Stimulated activated CD4-positive, alpha-beta T cell treated with anti-CD3 and anti-CD28 coated beads, Interleukin-1b, Interleukin-23, amount 100 ng/mL, for 24 hours (primary cell): ENCODE data around the gene ARF6.
"Not testable (repeated sequence)": the region's sequence is repeated elsewhere in the genome, so short reads cannot be mapped to it uniquely, and the experiment has no call there.

Experiments used
- DNase-seq, 4 experiments: peaks; one replicate each; pipeline ENCODE4 v3.0.0-alpha.2; 2020; ENCODE audit warnings: low read depth in 4 of 4, low spot score in 1 of 4

Gene ARF6

DNA sequence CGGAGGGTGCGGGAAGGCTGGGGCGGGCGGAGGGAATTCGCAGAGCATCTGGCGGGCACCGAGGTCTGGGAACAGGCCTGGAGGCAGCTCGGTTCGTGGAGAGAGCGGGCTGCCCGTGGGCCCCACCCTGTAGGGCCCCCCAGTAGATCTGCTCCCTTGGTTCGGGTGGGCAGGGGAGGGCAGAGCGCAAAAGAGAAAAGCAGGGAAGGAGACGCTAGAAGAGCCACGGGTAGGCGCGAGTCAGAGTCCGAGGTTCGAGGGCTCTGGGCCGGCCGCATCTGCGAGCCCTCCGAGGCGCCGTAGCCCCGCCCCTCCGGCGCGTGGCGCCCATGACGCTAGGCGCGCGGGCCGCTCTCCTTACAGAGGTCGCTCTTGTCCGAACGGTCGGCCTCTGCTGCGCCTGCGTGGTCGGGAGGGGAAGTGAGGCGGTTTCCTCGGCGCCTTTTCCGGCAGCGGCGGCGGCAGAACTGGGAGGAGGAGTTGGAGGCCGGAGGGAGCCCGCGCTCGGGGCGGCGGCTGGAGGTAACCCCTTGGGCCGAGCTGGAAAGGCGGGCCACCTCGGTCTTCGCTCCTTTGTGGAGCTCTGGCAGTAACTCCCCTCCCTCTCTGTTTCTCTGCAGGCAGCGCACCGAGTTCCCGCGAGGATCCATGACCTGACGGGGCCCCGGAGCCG is at the start of gene ARF6:
ARF6 (plus strand) TSS at position 447 of the 673 bp plus-strand sequence. CDS start 655 bp downstream, outside the sequence.
- peak; percentile 93 to 97 (median 94) for DNase-seq

DNA sequence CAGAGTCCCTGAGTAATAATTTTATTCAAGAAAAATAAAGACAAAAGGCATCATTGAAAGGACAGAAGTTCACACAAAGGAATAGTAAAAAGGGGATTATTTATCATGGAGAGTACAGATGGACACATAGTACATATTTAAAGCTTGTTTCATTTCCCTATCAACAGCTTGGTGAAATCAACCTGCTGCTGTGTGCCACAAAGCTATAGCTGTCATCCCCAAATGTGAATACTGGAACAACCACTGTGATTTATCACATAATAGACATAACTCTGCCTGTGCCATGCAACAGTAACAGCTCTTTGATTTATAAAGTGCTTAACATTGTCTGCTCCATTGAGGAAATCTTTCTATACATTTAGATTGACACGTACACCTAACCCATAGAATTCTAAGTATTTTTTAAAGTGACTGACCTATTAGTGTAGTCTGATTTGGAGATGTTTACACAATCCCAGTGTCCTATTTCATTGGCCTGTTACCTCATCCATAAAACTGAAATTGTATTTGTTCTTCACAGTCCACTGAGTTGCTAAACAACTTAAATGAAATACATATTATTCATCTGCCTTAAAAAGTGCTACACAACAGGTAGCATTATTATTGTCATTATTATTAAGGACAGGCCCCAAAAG is 43.6 kb upstream of the ARF6 start:
- no peak for DNase-seq

DNA sequence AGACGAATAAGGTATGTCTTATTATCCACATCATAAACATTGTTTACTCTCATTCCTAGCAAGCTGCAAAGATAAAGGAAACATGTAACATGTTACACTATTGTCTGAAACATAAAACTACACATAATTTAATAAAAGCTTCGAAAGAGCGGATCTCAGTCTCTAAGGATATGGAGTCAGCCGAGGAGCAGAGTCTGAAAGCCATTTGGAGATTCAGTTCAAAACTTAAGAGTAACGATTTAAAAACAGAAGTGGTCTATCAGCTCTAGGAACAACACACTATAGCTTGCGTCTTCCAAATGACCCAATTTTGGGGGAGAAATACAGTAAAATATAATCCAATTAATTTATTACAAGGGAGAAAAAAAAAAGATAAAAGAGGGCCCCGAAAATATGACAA is 41.1 kb upstream of the ARF6 start:
- DNase-seq, result no peak

DNA sequence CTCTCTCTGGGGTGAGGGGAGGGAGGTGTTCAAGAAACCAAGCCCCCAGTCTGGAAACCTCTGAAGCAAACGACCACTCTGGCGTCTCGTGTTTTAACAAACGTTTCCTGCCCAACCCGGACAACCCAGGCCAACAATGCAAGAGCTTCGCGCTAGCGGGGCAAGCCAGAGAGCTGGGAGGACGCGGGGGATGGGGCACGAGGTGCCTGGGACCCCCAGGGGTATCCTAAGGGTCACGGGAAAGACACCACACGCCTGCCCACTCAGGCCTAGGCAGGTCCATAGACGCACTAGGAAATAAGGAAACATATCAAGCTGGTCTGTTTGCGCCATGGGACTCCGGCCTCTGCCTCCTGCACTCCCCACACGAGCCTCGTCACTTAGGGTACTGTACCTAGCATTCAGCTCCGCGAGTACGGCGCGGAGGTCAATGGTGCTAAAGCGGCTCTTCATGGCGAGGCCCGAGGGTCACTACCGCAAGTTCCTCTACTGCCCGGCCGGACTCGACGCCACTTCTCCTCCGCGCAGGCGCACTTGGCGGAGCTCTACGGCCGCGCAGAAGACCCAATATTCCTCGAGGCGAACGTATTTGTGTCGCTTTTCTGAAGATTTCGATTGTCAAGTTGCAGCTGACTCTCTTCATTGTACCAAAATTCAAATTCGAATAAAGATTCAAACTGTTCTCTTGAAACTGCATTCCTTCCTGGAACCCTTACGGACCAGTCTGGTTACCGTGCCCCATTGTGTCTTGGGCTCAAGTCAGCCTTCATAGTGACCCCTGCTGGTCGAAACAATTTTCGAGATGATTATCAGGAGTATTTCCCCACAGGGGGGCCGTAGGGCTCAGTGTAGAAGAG is 40.4 kb upstream of the ARF6 start, which contains the start of gene NEMF:
NEMF (minus strand) TSS at position 488 of the 857 bp plus-strand sequence; CDS start at position 453, 35 bp downstream.
- DNase-seq, result peak; percentile 64 to 81 (median 68)

DNA sequence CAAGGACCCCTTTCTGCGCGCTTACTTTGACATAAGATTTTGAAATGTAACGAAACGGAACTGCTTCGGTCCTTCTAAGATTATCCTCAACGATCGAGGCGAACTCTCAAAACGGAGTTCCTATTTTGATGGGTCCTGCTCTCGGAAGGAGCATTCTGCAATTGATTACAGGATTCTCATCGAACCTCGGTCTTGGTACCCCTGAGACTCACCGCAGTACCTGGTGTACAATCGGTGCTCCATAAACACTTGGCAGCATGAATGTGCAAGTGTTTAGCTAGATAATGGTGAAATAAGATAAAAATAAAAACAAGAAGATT is 39.8 kb upstream of the ARF6 start:
- no peak for DNase-seq

DNA sequence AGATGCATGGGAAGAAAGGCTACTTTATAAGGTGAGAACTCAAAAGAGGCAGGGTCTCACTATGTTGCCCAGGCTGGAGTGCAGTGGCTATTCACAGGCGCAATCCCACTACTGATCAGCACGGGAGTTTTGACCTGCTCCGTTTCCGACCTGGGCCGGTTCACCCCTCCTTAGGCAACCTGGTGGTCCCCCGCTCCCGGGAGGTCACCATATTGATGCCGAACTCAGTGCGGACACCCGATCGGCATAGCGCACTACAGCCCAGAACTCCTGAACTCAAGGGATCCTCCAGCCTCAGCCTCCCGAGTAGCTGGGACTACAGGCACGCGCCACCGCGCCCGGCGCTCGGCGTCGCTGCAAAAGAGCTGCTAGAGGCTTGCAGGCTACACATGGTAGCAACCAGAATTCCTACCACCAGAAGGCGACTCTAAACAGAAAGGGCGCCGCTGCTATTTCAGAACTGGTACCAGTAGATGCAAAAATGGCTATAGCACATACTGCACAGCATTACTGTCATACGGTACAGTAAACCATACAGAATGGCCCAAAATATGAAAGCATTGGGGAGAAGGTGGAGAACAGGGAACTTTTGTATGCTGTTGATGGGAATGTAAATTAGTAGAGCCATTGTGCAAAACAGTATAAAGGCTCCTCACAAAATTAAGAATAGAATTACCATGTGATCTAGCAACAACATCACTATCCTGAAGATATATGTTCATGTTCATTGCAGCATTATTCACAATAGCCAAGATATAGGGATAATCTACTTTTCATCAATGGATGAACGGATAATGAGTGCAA is 39.1 kb upstream of the ARF6 start:
- DNase-seq, result peak in 3 of 4 experiments; percentile 46 to 58 (median 53)

DNA sequence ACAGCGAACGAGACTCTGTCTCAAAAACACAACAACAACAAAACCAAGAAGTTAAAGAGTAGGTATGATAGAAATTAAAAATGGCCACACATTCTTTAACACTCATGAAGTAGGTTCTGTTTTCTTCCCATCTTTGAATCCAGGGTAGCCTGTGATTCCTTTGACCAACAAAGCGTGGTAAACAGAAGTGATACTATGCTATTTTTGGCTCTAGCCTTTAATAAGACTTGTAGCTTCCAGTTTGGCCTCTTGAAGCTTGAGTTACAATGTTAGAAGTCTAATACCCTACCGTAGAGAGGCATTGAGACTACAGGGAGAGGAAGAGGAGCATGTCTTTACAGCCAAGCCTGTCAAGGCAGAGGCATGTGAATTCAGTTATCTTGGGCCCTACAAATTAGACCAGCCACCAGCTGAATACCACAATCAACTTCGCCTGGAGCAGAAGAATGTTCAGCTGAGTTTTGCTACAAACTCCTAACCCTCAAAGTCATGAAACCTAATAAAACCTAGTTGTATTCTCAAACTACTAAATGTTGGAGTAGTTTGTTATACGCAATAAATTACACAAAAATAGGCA is 35.4 kb upstream of the ARF6 start:
- DNase-seq, result no peak

DNA sequence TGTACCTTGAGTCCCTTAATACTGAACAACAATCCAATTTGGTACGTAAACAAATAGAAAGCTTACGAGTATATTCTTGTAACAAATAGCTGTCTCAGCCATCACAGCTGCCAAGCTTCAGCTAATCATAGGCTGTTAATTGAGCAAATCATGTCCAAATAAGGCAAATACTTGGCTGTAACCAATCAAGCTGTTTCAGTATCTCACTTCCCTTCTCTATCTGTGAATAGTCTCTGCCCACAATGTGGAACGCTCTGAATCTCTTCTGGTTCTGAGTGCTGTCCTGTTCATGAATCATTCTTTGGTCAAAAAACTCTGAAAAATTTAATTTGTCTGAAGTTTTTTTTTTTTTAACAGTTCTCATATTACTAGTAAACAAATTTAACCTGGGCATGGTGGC is 34.5 kb upstream of the ARF6 start:
- no peak for DNase-seq

DNA sequence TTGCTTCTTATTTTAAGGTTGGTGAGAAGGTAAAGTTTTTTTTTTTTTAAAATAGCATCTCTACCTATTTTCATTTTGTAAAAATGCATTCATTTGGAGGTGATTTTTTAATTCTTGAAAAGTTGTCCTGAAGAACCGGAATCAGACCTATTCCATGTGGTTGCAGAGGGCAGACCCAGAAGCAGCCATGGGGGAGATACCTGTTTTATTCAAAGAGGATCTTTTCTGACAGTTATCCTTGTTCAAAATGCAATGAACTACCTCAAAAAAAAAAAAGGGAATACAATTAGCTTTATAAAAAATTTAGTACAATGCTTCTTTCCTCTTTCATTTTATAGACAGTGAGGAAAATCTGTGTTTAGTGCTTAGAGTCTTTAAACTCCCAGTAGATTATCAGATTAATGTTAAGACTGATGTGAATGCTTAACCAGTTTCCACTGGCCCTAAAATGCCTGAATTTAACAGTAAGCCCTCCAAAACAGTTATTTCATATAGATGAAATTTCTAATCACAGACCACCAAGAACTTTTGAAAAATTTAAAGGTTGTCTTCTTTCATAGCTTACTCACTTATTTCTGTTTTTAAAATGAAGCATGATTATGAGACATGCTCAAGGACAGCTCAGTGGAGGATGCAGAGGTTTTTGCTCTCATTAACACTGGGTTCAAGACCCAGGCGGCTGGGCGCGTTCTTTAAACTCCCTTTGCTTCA is 31.7 kb upstream of the ARF6 start:
- DNase-seq, result no peak

DNA sequence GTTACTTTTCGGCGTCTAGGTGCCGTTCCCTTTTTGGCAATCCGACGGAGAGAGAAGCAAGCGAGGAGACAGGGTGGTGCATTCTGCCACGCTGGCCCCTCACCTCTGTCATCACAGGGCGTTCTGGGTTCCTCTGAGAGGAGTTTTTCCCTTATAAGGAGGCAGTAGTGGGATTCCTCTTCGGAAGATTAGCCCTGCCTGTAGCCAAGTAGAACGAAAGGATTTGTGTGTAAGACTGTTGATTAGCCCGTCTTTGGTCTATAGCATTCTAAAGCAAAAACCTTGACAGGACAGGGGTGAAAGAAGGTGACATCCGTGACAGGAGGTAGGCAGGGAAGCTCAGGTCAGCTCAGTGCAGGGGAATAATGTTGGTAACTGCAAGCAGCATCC is 31.2 kb upstream of the ARF6 start:
- peak in 3 of 4 experiments; percentile 30 to 58 (median 45) for DNase-seq

DNA sequence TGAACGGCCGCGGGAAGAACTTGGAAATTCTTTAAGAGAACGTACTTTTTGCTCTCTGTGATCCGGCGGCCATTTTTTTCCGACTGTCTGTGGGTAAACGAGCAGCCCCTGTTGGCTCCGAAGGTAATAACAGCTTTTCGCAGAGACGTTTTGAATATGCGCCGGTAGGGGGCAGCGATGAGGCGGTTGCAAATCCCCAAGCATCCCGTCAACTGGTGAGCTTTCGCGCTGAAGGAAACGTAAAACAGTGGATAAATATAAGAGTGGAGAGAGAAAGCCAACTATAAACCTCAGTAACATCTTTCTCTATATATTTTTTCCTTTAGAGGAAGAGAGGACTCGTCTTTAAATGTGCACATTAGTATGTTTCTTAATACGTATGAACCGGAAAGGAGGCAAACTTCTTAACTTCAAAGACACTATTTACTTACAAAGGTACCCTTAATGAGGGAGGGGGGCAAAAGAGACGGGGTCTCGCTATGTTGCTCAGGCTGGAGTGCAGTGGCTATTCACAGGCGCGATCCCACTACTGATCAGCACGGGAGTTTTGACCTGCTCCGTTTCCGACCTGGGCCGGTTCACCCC is 30.7 kb upstream of the ARF6 start:
- DNase-seq, result peak; percentile 68 to 77 (median 72)

DNA sequence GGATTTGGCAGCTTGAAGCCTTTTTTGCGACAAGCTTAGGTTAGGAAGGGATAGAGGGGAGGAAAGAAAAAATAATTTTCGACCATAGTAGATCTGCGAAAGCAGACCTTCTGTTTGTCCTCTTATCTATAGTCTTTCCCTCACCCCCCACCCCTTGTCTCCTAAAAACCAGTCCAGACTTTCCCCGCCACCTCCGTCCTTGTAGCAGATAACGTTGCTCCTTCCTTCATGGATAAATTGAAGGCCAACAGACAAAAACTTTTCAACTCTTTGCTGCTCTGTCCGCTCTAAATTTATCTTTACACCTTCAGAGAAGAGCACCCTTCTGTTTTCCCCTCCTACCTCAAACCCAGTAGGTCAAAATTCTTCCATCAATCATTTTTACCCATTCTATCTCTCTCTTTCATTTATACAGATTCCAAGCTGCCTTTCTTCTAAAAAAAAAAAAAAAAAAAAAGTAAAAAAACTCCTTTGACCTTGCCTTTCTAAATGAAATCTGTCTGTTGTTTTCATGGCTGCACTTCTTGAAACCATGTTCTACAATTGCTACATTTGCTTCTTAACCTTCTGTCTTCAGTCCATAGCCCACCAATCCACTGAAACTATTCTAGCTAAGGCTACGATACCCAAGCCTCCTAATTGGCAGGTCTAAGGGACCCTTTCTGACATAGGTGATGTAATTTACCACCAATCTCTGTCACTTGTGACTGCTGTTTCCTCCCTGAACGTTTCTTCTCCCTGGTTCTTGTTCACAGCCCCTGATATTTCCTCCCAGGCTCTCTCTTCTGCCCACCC is 29.2 kb upstream of the ARF6 start:
- DNase-seq, result no peak

DNA sequence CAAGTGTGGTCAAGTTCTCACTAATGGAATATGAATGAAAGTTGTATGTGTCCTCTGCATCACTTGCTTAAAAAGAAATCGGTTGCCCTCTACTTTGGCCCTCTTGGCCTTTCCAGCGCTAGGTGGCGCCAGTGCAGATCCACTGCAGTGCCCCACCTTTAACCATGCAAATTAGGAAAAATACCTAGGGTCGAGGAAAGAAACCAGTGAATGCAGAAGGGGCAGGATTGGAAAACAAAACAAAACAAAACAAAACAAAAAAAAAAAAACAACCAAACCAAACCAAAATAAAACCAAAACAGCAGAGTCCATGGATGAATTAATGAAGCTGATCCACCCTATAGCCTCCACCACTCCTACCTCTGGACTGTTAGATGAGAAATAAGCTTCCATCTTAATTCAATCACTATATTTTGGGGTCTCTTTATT is 27.4 kb upstream of the ARF6 start:
- DNase-seq, result peak; percentile 66 to 73 (median 69)

DNA sequence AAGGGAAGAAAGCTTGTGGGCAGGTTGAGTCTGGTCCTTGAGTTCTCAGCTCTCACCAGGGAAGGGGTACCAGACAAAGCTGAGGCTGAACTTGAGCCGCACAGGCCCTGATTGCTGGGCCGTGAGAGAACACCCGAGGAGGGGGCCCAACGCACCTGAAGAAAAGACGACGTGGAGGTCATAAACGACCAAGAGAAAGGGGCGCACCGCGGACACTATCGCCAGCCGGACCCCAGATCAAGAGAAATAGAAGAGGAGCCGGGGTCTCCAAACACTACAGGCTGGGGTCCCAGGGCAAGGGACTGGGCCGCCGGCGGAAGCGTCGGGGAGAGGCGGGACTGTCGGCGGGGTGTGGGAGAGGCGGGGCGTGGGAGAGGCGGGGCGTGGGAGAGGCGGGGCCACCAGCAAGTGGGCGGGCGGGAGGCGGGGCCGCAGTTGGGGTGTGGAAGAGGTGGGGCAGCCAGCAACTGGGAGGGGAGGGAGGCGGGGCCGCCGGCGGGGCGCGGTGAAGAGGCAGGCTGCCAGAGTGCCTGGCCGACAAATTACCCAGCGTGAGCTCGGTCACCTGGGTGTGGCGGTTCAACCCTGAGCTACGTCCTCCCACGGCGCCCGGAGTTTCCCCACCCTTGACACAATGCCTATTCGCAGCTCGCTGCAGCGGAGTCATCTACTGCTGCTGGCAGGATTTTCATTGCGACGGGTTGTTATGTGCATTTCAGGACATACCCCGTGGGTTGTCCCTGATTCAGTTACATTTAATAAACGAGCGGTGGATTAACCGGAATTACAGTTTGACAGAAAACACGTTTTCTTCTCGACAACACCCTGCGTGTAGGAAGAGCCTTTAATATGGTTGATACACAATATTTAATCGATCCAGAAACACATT is 24.8 kb upstream of the ARF6 start:
- peak; percentile 92 to 99 (median 98) for DNase-seq

DNA sequence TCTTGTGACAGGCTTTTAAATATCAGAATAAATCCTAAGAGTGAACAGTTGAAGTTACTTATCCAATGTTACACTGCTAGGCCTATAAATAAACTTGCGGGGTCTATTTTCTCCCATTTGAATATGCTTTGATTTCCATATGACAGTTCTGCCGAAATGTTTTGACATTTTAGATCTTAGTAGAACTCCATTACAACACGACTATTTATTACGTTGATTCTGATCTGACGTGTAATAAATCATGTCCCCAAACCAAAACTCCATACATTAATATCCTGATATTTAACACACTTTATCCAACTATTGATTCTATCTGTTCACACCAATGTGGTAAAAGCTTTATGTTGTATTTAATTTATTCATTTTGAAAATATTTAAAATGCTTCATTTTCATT is 24.2 kb upstream of the ARF6 start:
- no peak for DNase-seq

DNA sequence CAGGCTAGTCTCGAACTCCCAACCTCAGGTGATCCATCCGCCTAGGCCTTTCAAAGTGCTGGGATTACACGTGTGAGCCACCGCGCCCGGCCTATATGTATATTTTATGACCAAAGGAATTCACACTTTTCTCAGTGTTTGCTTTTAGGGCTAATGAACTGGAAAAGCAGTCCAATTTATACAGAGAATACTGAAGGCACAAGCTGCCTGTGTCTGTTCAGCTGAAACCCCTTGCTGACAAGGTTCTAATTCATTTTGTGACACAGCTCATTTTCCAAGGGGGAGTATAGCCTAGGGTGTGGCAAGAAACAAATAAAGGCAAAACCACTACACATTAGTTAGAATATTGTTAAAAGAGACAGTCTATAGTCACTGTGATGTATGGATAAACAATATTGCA is 22.0 kb upstream of the ARF6 start:
- DNase-seq, result no peak

DNA sequence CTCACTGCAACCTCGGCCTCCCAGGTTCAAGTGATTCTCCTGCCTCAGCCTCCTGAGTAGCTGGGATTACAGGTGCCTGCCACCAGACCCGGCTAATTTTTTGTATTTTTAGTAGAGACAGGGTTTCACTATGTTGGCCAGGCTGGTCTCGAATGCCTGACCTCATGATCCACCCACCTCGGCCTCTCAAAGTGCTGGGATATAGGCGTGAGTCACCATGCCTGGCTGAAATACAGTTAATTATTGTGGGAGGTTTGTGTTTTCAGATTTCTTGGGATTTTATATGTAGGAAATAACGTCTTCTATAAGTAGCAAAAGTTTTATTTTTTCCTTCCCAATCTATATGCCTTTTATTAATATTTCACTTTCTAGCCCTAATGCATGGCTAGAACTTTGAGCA is 19.3 kb upstream of the ARF6 start:
- DNase-seq, result not testable (repeated sequence)

DNA sequence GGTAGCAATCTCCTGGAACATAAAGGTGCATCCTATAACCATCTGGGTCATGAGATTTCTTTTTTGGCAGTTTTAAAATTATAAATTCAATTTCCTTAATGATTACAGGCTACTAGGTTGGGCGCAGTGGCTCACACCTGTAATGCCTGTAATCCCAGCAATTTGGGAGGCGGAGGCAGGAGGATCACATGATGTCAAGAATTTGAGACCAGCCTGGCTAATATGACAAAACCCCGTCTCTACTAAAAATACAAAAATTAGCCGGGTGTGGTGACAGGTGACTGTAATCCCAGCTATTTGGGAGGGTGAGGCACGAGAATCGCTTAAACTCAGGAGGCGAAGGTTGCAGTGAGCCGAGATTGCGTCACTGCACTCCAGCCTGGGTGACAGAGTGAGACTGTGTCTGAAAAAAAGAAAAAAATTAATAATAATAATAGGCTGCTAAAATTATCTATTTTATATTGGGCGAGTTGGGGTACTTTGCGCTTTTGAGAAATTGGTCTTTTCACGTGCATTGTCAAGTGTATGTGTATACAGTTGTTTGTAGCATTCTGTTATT is 17.2 kb upstream of the ARF6 start:
- no peak for DNase-seq
